AG04450 (cell line): ENCODE results near the gene RBM19. TPM values are rescaled to one million over a fixed set of nuclear protein-coding genes. Genes with fewer than 3 reads are reported as not detected.
"Not testable (repeated sequence)": the region's sequence is repeated elsewhere in the genome, so short reads cannot be mapped to it uniquely, and the experiment has no call there.

Source experiments
- CTCF ChIA-PET: fragments of 300-600, 350-600 bp; formaldehyde crosslinking; extraction: SDS; loops from one replicate; lab custom pipeline; 2022; ENCODE audit warnings: antibody characterized with exemption, inconsistent platforms; lab: Charles Lee
- POLR2A ChIA-PET: fragments of 350-600 bp; formaldehyde crosslinking; extraction: SDS; loops from one replicate; lab custom pipeline; 2021; ENCODE audit warnings: antibody characterized with exemption, inconsistent platforms; lab: Yijun Ruan, JAX
- DNase-seq: peaks from one replicate; pipeline ENCODE4 v3.0.0-alpha.2; 2011; ENCODE audit warnings: low read depth, low spot score
- H3K27ac ChIP-seq: one replicate; pipeline ENCODE4 v1.5.1; 2012; ENCODE audit warnings: low read depth, low read length, control low read depth
- H3K27me3 ChIP-seq: one replicate; pipeline ENCODE4 v1.6.0; 2012; ENCODE audit warnings: low read length; ENCODE audit not compliant: control insufficient read depth, insufficient read depth
- H3K4me3 ChIP-seq: 2 replicates; pipeline ENCODE4 v1.5.1; 2011; ENCODE audit warnings: mild to moderate bottlenecking, low read depth, low read length, control low read depth
- H3K9me3 ChIP-seq: 2 replicates; pipeline ENCODE4 v1.5.1; 2012; ENCODE audit warnings: low read length; ENCODE audit not compliant: control insufficient read depth, insufficient read depth
- CTCF ChIP-seq: IDR thresholded peaks from 2 replicates; pipeline ENCODE4 v1.5.1; 2011; ENCODE audit warnings: low read depth, low read length, control low read depth, inconsistent platforms
- polyA plus RNA-seq: library from polyadenylated mRNA; depleted of rRNA; stranded (reverse); fragments of >200 nt; gene quantifications from 2 replicates; pipeline ENCODE4 v1.2.3, GENCODE V29; 2011

RBM19 gene
- polyA plus RNA-seq, 1 experiment = 10.6 TPM

GRCh38 chr12:113906411-113907200, 59.5 kb downstream of the RBM19 start:
- no peak for DNase-seq
- CTCF ChIA-PET = no interaction called here
- Histone ChIP-seq H3K9me3 (no peaks in the 10 kb centered on the region), H3K27me3 (no peaks in the 10 kb centered on the region), H3K4me3 (no peak overlapping the region), H3K27ac (no peak overlapping the region)
- POLR2A ChIA-PET = no interaction called here
- TF ChIP-seq CTCF = no peak

- ChIA-PET POLR2A (no interaction called here), CTCF (no interaction called here)
- TF ChIP-seq CTCF = no peak
Observed at GRCh38 chr12:113905829-113906228, 60.3 kb downstream of the RBM19 start.

GRCh38 chr12:113903381-113903863, 62.7 kb downstream of the RBM19 start:
- DNase-seq = peak; percentile 18
- POLR2A ChIA-PET = no interaction called here
- Histone ChIP-seq H3K9me3 (no peaks in the 10 kb centered on the region), H3K27ac (no peak overlapping the region), H3K27me3 (no peaks in the 10 kb centered on the region), H3K4me3 (no peak overlapping the region)
- TF ChIP-seq CTCF = no peak
- CTCF ChIA-PET = interaction anchor here (1.3 to 3.1 kb wide), 2 partner anchors 9 to 40 kb away, joined by 4 to 10 read pairs; no protein-coding TSS in a partner anchor

More at GRCh38 chr12:113905829-113906228, 60.3 kb downstream of the RBM19 start:
- Histone ChIP-seq H3K27me3 (no peaks in the 10 kb centered on the region), H3K27ac (no peak overlapping the region), H3K4me3 (no peak overlapping the region), H3K9me3 (no peaks in the 10 kb centered on the region)
- DNase-seq = no peak

- H3K27ac ChIP-seq, H3K4me3 ChIP-seq, H3K27me3 ChIP-seq, DNase-seq, POLR2A ChIA-PET, H3K9me3 ChIP-seq: not testable (repeated sequence)
- CTCF ChIA-PET = interaction anchor here (0.7 to 3.1 kb wide), 2 partner anchors 11 to 476 kb away, joined by 3 to 10 read pairs; no protein-coding TSS in a partner anchor
Observed at GRCh38 chr12:113901319-113901718, 64.8 kb downstream of the RBM19 start.

- no peak for DNase-seq
Observed at GRCh38 chr12:113900716-113901115, 65.4 kb downstream of the RBM19 start.

More at GRCh38 chr12:113900716-113901115, 65.4 kb downstream of the RBM19 start:
- no peak for TF ChIP-seq CTCF
- no peaks in the 10 kb centered on the region for H3K9me3 ChIP-seq
- CTCF ChIA-PET = no interaction called here
- H3K27ac ChIP-seq = no peak overlapping the region
- POLR2A ChIA-PET = no interaction called here
- no peak overlapping the region for H3K4me3 ChIP-seq
- no peaks in the 10 kb centered on the region for H3K27me3 ChIP-seq
